ENCODE data around the gene SMURF1. TPM values are rescaled to one million over a fixed set of nuclear protein-coding genes. Genes with fewer than 3 reads are reported as not detected.

Gene SMURF1
- total RNA-seq, 1 donor from 2014 or later: 10.0 TPM

DNA sequence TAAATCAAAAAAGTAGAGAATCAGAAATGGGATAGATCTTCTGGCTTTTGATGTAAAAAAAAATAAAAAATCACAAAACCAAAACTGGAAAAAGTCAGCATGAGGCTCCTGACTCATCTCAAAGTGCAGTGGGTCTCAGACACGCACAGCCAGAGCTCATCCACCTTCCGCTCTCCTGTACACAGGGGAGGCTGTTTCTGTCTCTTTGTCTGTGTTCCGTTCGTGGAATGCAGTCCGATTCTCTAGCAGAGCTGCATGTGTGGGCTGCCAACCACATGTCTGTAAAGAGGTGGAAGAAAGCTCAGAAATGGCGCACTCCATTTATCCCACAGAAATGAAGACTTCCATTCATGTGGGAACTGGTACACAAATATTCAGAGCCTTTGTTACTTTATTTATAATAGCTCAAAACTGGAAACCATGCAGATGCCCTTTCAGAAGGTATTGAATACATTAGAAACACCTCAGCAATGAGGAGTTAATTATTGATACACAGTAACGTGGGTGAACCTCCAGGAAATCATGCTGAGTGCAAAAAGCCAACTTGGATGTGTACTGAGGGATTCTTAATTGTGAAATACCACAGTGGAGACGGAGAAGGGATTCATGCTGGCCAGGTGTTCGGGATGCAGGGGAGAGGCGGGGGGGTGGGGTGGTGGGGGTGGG, 142.3 kb downstream of the SMURF1 start:
- TF ChIP-seq CTCF (IDR thresholded peaks at IDR 0.05; ENCODE audit: borderline replicate concordance): no peak
- Histone ChIP-seq H3K9me3 (replicated peaks) (no peaks in the 10 kb centered on the region), H3K36me3 (peaks cover 85% of the 10 kb centered on the region), H3K4me3 (no peak overlapping the region), H3K27ac (replicated peaks) (no peak overlapping the region), H3K4me1 (no peaks in the 10 kb centered on the region), H3K27me3 (ENCODE audit: low read depth) (no peaks in the 10 kb centered on the region)
- intact Hi-C loops (cut with micrococcal nuclease): no loop called here
- DNase-seq: no peak

- Histone ChIP-seq H3K36me3 (peaks cover 85% of the 10 kb centered on the region), H3K9me3 (replicated peaks) (no peaks in the 10 kb centered on the region), H3K27me3 (ENCODE audit: low read depth) (no peaks in the 10 kb centered on the region), H3K4me3 (no peak overlapping the region), H3K27ac (replicated peaks) (no peak overlapping the region), H3K4me1 (no peaks in the 10 kb centered on the region)
- no peak for DNase-seq
- TF ChIP-seq CTCF (IDR thresholded peaks at IDR 0.05; ENCODE audit: borderline replicate concordance): no peak
- intact Hi-C loops (cut with micrococcal nuclease): no loop called here
Measured at GRCh38 chr7:99000904-99001465, 142.9 kb downstream of the SMURF1 start.

DNA sequence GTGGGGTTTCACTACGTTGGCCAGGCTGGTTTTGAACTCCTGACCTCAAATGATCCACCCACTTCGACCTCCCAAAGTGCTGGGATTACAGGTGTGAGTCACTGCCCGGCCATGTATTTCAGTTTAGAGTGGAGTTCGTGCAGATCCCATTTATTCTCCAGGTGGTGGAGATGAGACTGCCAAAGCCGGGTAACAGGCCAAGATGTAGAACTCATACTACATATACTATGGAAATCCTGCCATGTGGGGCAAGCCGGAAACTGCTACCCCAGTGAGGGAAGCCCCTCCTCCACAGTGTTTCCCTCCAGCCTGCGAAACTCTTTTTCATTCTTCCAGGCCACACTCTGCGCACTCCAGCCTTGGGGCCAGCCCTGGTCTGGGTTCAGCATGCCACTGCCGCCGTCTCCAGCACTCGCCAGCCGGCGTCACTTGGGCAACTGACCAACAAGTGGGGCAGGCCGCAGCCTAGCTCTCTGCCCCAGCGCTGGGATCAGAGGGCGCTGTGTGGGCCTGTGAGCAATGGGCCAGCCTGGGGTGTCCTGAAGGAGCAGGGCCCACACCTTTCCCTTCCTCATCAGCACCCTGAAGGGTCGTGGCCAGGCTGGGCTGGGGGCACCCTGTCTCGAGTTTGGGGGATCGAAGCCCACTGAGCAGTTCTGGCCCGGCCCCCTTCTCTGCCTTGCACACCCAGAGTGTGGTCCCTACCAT, 143.6 kb downstream of the SMURF1 start:
- intact Hi-C loops (cut with micrococcal nuclease): no loop called here
- no peak overlapping the region for H3K27ac ChIP-seq (replicated peaks)
- no peak overlapping the region for H3K4me3 ChIP-seq
- TF ChIP-seq CTCF (IDR thresholded peaks at IDR 0.05; ENCODE audit: borderline replicate concordance): no peak
- H3K4me1 ChIP-seq: no peaks in the 10 kb centered on the region
- DNase-seq: no peak
- no peaks in the 10 kb centered on the region for H3K27me3 ChIP-seq (ENCODE audit: low read depth)
- H3K9me3 ChIP-seq (replicated peaks): no peaks in the 10 kb centered on the region
- peaks cover 84% of the 10 kb centered on the region for H3K36me3 ChIP-seq

DNA sequence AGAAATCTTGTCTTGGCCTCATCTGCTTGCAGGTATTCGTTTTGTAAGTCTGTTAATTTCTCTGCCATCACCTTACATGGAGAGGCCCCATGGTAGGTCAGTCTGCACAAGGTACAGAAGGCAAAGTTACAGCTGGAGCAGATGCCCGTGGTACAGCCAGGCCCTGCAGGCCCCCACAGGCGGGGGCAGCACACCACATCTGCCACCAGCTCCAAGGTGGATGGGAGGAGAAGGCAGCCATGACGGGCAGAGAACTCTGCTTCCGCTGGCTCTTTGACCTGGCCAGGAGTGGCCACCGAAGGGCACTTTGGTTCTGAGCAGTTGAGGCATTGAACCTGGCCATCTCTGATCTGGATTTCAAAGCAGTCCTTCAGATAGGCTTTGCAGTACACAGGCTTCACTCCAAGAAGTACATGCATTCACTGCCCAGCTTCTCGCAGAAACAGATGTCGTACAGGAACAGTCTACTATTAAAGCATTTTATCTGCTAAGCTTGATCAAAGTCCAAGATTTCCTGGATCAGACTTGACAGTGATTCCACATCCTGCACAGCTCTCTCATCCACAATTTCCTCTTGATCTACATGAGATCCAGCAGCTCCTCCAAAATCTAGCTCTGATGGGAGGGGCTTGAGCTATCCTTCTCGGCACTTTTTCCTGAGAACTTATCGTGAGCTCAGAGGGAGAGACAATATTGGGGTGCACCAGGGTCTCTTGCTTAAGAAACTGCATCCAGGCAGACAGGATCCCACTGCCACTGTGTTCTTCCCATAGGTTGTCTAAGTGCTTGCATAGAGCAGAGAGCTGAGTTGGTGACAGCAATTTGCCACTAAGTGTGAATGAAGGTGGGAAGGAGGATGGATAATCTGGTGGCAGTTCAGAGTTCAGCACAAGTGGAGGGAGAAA, 144.8 kb downstream of the SMURF1 start:
- H3K9me3 ChIP-seq (replicated peaks): no peaks in the 10 kb centered on the region
- no peaks in the 10 kb centered on the region for H3K4me1 ChIP-seq
- TF ChIP-seq CTCF (IDR thresholded peaks at IDR 0.05; ENCODE audit: borderline replicate concordance): no peak
- H3K36me3 ChIP-seq: peaks cover 84% of the 10 kb centered on the region
- DNase-seq: no peak
- H3K27ac ChIP-seq (replicated peaks): no peak overlapping the region
- H3K4me3 ChIP-seq: no peak overlapping the region
- intact Hi-C loops (cut with micrococcal nuclease): no loop called here
- H3K27me3 ChIP-seq (ENCODE audit: low read depth): no peaks in the 10 kb centered on the region

DNA sequence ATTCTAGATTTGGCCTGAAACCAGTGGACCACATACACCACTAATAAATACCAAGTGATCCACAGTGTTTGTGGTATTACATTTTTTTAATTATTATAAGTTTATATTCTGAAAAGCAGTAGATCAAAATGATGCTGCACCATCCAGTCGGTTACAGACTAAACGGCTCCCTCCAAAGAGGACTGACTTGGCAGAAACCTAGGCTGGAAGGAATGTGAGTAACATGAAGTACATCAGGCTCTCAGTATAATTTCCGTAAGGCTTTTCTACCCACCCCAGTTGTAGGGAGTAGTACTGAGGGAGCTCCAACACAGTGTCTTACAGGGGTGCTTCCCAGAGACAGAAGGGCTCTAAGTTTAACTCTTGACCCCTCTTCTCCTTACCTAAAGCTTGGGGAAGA, 146.1 kb downstream of the SMURF1 start:
- TF ChIP-seq CTCF (IDR thresholded peaks at IDR 0.05; ENCODE audit: borderline replicate concordance): no peak
- DNase-seq: no peak
- Histone ChIP-seq H3K4me1 (no peaks in the 10 kb centered on the region), H3K4me3 (no peak overlapping the region), H3K27me3 (ENCODE audit: low read depth) (no peaks in the 10 kb centered on the region), H3K27ac (replicated peaks) (no peak overlapping the region), H3K36me3 (peaks cover 85% of the 10 kb centered on the region), H3K9me3 (replicated peaks) (no peaks in the 10 kb centered on the region)
- intact Hi-C loops (cut with micrococcal nuclease): no loop called here

Data from left ventricle myocardium inferior (tissue), 1 donor.